T-helper 2 cell treated with Interferon-gamma antibody and Interleukin-4, amounts not matched to agents 5 μg/mL and 100 μg/mL, for 36 hours (primary cell): ENCODE measurements around the gene SYT14.
"Not testable (repeated sequence)": the region's sequence is repeated elsewhere in the genome, so short reads cannot be mapped to it uniquely, and the experiment has no call there.

Source experiments
- DNase-seq: peaks from one replicate; pipeline ENCODE4 v3.0.0; 2021; ENCODE audit warnings: low spot score
- H3K27ac Mint-ChIP-seq: one replicate; pipeline ENCODE4 v1.8.0; 2021; ENCODE audit warnings: mild to moderate bottlenecking, mixed read lengths
- H3K27me3 Mint-ChIP-seq: one replicate; pipeline ENCODE4 v1.8.0; 2021; ENCODE audit warnings: low read depth, mixed read lengths
- H3K36me3 Mint-ChIP-seq: one replicate; pipeline ENCODE4 v1.8.0; 2021; ENCODE audit warnings: low read depth, mixed read lengths
- H3K4me1 Mint-ChIP-seq: one replicate; pipeline ENCODE4 v1.8.0; 2021; ENCODE audit warnings: low read depth, mixed read lengths
- H3K4me3 Mint-ChIP-seq: one replicate; pipeline ENCODE4 v1.8.0; 2022; ENCODE audit warnings: mild to moderate bottlenecking, moderate library complexity, mixed read lengths
- H3K9me3 Mint-ChIP-seq: one replicate; pipeline ENCODE4 v1.8.0; 2021; ENCODE audit warnings: mixed read lengths

SYT14 gene

DNA sequence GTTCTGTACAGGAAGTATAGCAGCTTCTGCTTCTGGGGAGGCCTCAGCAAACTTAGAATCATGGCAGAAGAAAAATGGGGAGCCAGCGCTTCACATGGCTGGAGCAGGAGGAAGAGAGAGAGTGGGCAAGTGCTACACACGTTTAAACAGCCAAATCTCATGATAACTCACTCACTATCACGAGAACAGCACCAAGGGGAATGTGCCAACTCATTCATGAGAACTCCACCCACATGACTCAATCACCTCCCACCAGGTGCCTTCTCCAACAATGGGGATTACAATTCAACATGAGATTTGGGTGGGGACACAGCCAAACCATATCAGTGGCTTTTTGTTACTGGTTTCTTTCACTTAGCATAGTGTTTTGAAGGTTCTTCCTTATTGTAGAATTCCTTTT, 138.6 kb downstream of the SYT14 start:
- no peak overlapping the region for H3K4me3 Mint-ChIP-seq

GRCh38 chr1:210081494-210081893, 143.5 kb downstream of the SYT14 start:
- Mint-ChIP-seq H3K36me3 (no peaks in the 10 kb centered on the region), H3K27me3 (no peaks in the 10 kb centered on the region)

More for the DNA sequence above, 138.6 kb downstream of the SYT14 start:
- no peaks in the 10 kb centered on the region for H3K27me3 Mint-ChIP-seq
- H3K36me3 Mint-ChIP-seq = no peaks in the 10 kb centered on the region
- no peak for DNase-seq
- no peaks in the 10 kb centered on the region for H3K4me1 Mint-ChIP-seq
- H3K9me3 Mint-ChIP-seq = no peaks in the 10 kb centered on the region
- no peak overlapping the region for H3K27ac Mint-ChIP-seq

DNA sequence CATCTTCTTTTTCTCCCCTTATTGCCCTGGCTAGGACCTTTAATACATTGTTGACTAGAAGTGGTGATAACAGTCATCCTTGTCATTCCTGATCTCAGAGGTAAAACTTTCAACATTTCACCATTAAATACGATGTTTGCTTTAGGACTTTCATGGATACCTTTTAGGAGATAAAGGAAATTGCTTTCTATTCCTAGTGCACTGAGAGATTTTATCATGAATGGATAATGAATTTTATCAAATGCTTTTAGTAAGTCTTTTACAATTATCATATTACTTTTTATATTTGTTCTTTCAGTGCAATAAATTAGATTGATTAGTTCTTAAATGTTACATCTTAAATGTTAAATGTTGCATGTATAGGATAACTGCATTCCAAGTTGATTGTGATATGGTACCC, 147.3 kb downstream of the SYT14 start:
- H3K27me3 Mint-ChIP-seq = no peaks in the 10 kb centered on the region
- no peak for DNase-seq
- H3K36me3 Mint-ChIP-seq = no peaks in the 10 kb centered on the region
- H3K27ac Mint-ChIP-seq = no peak overlapping the region
- H3K4me1 Mint-ChIP-seq = no peaks in the 10 kb centered on the region
- H3K9me3 Mint-ChIP-seq = no peaks in the 10 kb centered on the region
- H3K4me3 Mint-ChIP-seq = no peak overlapping the region

More at GRCh38 chr1:210081494-210081893, 143.5 kb downstream of the SYT14 start:
- H3K4me3 Mint-ChIP-seq = no peak overlapping the region
- no peak overlapping the region for H3K27ac Mint-ChIP-seq
- H3K9me3 Mint-ChIP-seq = no peaks in the 10 kb centered on the region
- H3K4me1 Mint-ChIP-seq = no peaks in the 10 kb centered on the region
- DNase-seq = no peak

DNA sequence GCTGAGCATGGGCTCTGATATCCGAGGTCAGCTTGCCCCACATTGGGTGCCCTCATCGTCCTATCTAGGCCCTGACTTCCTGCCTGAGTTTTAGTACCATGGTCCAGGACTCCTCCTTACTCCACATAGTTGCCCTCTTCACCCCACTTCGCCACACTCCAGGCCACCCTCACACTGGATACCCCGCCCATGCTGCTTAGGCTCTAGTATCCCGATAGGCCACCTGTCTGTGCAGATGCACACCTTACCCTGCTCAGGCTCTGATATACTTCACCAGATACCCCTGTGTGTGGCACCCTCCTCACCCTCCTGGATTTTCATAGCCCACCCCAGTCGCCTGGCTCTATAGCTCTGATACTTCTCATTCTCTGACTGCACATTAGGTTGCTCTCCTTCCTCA, 149.0 kb downstream of the SYT14 start:
- DNase-seq = no peak
- H3K4me3 Mint-ChIP-seq = no peak overlapping the region
- H3K4me1 Mint-ChIP-seq = no peaks in the 10 kb centered on the region
- H3K9me3 Mint-ChIP-seq = no peaks in the 10 kb centered on the region
- H3K27ac Mint-ChIP-seq = no peak overlapping the region
- H3K27me3 Mint-ChIP-seq = no peaks in the 10 kb centered on the region
- H3K36me3 Mint-ChIP-seq = no peaks in the 10 kb centered on the region

GRCh38 chr1:210089855-210090254, 151.8 kb downstream of the SYT14 start:
- no peaks in the 10 kb centered on the region for H3K36me3 Mint-ChIP-seq

GRCh38 chr1:210092366-210092765, 154.3 kb downstream of the SYT14 start:
- DNase-seq = no peak
- no peaks in the 10 kb centered on the region for H3K9me3 Mint-ChIP-seq
- H3K4me3 Mint-ChIP-seq = no peak overlapping the region
- H3K4me1 Mint-ChIP-seq = no peaks in the 10 kb centered on the region
- H3K36me3 Mint-ChIP-seq = no peaks in the 10 kb centered on the region
- H3K27ac Mint-ChIP-seq = no peak overlapping the region
- no peaks in the 10 kb centered on the region for H3K27me3 Mint-ChIP-seq

More at GRCh38 chr1:210089855-210090254, 151.8 kb downstream of the SYT14 start:
- no peak overlapping the region for H3K4me3 Mint-ChIP-seq
- no peaks in the 10 kb centered on the region for H3K9me3 Mint-ChIP-seq
- H3K27ac Mint-ChIP-seq = no peak overlapping the region
- no peaks in the 10 kb centered on the region for H3K4me1 Mint-ChIP-seq
- no peaks in the 10 kb centered on the region for H3K27me3 Mint-ChIP-seq
- DNase-seq = no peak

GRCh38 chr1:210093461-210093860, 155.4 kb downstream of the SYT14 start:
- no peak for DNase-seq
- no peak overlapping the region for H3K27ac Mint-ChIP-seq
- H3K4me3 Mint-ChIP-seq = no peak overlapping the region
- H3K9me3 Mint-ChIP-seq = no peaks in the 10 kb centered on the region
- no peaks in the 10 kb centered on the region for H3K4me1 Mint-ChIP-seq
- no peaks in the 10 kb centered on the region for H3K36me3 Mint-ChIP-seq
- no peaks in the 10 kb centered on the region for H3K27me3 Mint-ChIP-seq

- no peaks in the 10 kb centered on the region for H3K9me3 Mint-ChIP-seq
- no peak for DNase-seq
Observed at GRCh38 chr1:210098356-210098755, 160.3 kb downstream of the SYT14 start.

GRCh38 chr1:210099921-210100320, 161.9 kb downstream of the SYT14 start:
- Mint-ChIP-seq H3K27ac (no peak overlapping the region), H3K9me3 (no peaks in the 10 kb centered on the region), H3K4me3 (no peak overlapping the region), H3K4me1 (no peaks in the 10 kb centered on the region), H3K27me3 (no peaks in the 10 kb centered on the region), H3K36me3 (no peaks in the 10 kb centered on the region)
- DNase-seq = no peak

More at GRCh38 chr1:210098356-210098755, 160.3 kb downstream of the SYT14 start:
- Mint-ChIP-seq H3K36me3 (no peaks in the 10 kb centered on the region), H3K4me3 (no peak overlapping the region), H3K27me3 (no peaks in the 10 kb centered on the region), H3K4me1 (no peaks in the 10 kb centered on the region), H3K27ac (no peak overlapping the region)

DNA sequence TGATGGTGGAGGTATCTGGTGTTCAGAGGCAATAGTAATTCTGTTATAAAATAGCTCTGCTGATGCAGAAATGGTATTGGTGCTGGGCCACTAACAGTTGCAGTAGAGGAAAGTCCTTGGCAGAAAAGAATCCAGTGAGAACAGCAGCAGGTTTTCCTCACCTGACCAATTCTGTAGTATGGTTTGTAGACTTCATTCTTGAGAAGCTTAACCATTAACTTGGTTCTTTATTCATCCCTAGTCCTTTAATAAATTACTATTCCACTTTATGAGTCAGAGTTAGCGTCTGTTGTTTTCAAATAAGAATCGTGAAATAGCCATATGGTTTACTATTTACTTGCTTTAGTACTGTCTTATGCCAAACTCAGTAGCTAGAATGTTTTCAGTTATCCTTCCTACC, 166.1 kb downstream of the SYT14 start:
- Mint-ChIP-seq H3K9me3 (no peaks in the 10 kb centered on the region), H3K27me3 (no peaks in the 10 kb centered on the region), H3K36me3 (no peaks in the 10 kb centered on the region), H3K27ac (no peak overlapping the region), H3K4me1 (no peaks in the 10 kb centered on the region), H3K4me3 (no peak overlapping the region)
- no peak for DNase-seq

GRCh38 chr1:210112906-210113305, 174.9 kb downstream of the SYT14 start:
- H3K27me3 Mint-ChIP-seq, H3K4me3 Mint-ChIP-seq, H3K4me1 Mint-ChIP-seq, DNase-seq, H3K36me3 Mint-ChIP-seq, H3K9me3 Mint-ChIP-seq, H3K27ac Mint-ChIP-seq: not testable (repeated sequence)

GRCh38 chr1:210117198-210117597, 179.2 kb downstream of the SYT14 start:
- no peak overlapping the region for H3K27ac Mint-ChIP-seq
- H3K4me3 Mint-ChIP-seq = no peak overlapping the region
- peaks cover 2% of the 10 kb centered on the region for H3K27me3 Mint-ChIP-seq
- no peaks in the 10 kb centered on the region for H3K36me3 Mint-ChIP-seq
- no peaks in the 10 kb centered on the region for H3K9me3 Mint-ChIP-seq
- DNase-seq = no peak
- no peaks in the 10 kb centered on the region for H3K4me1 Mint-ChIP-seq

- Mint-ChIP-seq H3K27ac (no peak overlapping the region), H3K9me3 (no peaks in the 10 kb centered on the region), H3K4me1 (no peaks in the 10 kb centered on the region), H3K4me3 (no peak overlapping the region), H3K36me3 (no peaks in the 10 kb centered on the region), H3K27me3 (peaks cover 2% of the 10 kb centered on the region)
- DNase-seq = no peak
Observed at GRCh38 chr1:210117681-210118170, 179.7 kb downstream of the SYT14 start.

DNA sequence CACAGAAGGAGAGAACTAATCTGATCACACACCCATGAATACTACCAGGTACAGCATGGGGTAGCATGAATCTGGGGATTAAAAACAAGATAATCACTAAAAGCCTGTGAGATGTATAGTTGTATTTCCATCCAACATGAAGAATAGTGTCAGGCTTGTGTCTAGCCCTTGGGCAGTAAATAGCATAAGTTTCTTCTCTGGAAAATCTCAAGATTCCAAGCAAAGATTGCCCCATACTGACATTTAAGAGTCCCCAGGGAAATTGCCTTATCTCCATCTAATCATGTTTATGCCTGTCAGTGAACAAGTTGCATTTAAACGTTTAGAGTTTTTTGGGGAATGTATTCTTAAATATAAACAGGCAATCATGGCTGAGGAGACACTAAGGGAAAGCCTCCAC, 185.4 kb downstream of the SYT14 start:
- H3K27ac Mint-ChIP-seq = no peak overlapping the region
- no peak overlapping the region for H3K4me3 Mint-ChIP-seq
- DNase-seq = no peak
- no peaks in the 10 kb centered on the region for H3K9me3 Mint-ChIP-seq
- H3K4me1 Mint-ChIP-seq = no peaks in the 10 kb centered on the region
- no peaks in the 10 kb centered on the region for H3K36me3 Mint-ChIP-seq
- H3K27me3 Mint-ChIP-seq = peaks cover 6% of the 10 kb centered on the region

- H3K9me3 Mint-ChIP-seq = no peaks in the 10 kb centered on the region
- DNase-seq = no peak
- H3K36me3 Mint-ChIP-seq = no peaks in the 10 kb centered on the region
- H3K27ac Mint-ChIP-seq = no peak overlapping the region
- no peak overlapping the region for H3K4me3 Mint-ChIP-seq
- peaks cover 6% of the 10 kb centered on the region for H3K27me3 Mint-ChIP-seq
- no peaks in the 10 kb centered on the region for H3K4me1 Mint-ChIP-seq
Observed at GRCh38 chr1:210123924-210124589, 186.0 kb downstream of the SYT14 start.
